Trophoblast cell (in vitro differentiated cells and primary cell): Measurements from ENCODE around the gene ANP32B.
A peak's percentile ranks its signal among the peaks of the same experiment; 100 is the strongest.

ENCODE experiments used
- DNase-seq, 2 donors: peaks; one replicate each; pipeline ENCODE4 v3.0.0-alpha.2; 2016
- H2AFZ ChIP-seq: 2 replicates; pipeline ENCODE4 v1.6.1; 2013; ENCODE audit warnings: low read length, moderate library complexity, mild to moderate bottlenecking; ENCODE audit not compliant: insufficient read depth, poor library complexity
- H2AK5ac ChIP-seq: 2 replicates; pipeline ENCODE4 v1.6.1; 2013; ENCODE audit warnings: mild to moderate bottlenecking, low read length
- H2BK120ac ChIP-seq: 2 replicates; pipeline ENCODE4 v1.6.1; 2013; ENCODE audit warnings: low read length, mild to moderate bottlenecking, moderate library complexity; ENCODE audit not compliant: insufficient read depth, poor library complexity
- H2BK12ac ChIP-seq: 2 replicates; pipeline ENCODE4 v1.6.1; 2013; ENCODE audit warnings: mild to moderate bottlenecking, low read length, moderate library complexity
- H2BK5ac ChIP-seq: 2 replicates; pipeline ENCODE4 v1.6.1; 2013; ENCODE audit warnings: low read length, low read depth, moderate library complexity, mild to moderate bottlenecking; ENCODE audit not compliant: poor library complexity
- H3K14ac ChIP-seq: 2 replicates; pipeline ENCODE4 v1.6.1; 2013; ENCODE audit warnings: mild to moderate bottlenecking, low read length
- H3K18ac ChIP-seq: 2 replicates; pipeline ENCODE4 v1.6.1; 2013; ENCODE audit warnings: mild to moderate bottlenecking, low read length
- H3K23ac ChIP-seq: 2 replicates; pipeline ENCODE4 v1.6.1; 2013; ENCODE audit warnings: low read length
- H3K27ac ChIP-seq: 2 replicates; pipeline ENCODE4 v1.5.1; 2013; ENCODE audit warnings: low read depth, mild to moderate bottlenecking, inconsistent platforms, low read length, moderate library complexity
- H3K27me3 ChIP-seq: 2 replicates; pipeline ENCODE4 v1.6.1; 2013; ENCODE audit warnings: inconsistent platforms, mild to moderate bottlenecking, low read length, moderate library complexity; ENCODE audit not compliant: insufficient read depth
- H3K36me3 ChIP-seq, 2 experiments: 1 replicate in 1 of 2; 2 replicates in 1 of 2; pipeline ENCODE4 v1.6.1; 2013; ENCODE audit warnings: low read length in 2 of 2, mild to moderate bottlenecking in 2 of 2, moderate library complexity in 1 of 2; ENCODE audit not compliant: insufficient read depth in 2 of 2, control insufficient read depth in 1 of 2
- H3K4ac ChIP-seq: 2 replicates; pipeline ENCODE4 v1.6.1; 2013; ENCODE audit warnings: low read depth, mild to moderate bottlenecking, low read length, moderate library complexity
- H3K4me1 ChIP-seq, 2 experiments: 1 replicate in 1 of 2; 2 replicates in 1 of 2; pipeline ENCODE4 v1.6.1; 2013; ENCODE audit warnings: low read length in 2 of 2, mild to moderate bottlenecking in 2 of 2, moderate library complexity in 1 of 2; ENCODE audit not compliant: insufficient read depth in 2 of 2, control insufficient read depth in 1 of 2
- H3K4me2 ChIP-seq: 2 replicates; pipeline ENCODE4 v1.6.1; 2013; ENCODE audit warnings: inconsistent platforms, mild to moderate bottlenecking, low read length, moderate library complexity
- H3K4me3 ChIP-seq: 2 replicates; pipeline ENCODE4 v1.5.1; 2013; ENCODE audit warnings: mild to moderate bottlenecking, low read depth, low read length, inconsistent platforms
- H3K79me1 ChIP-seq: one replicate; pipeline ENCODE4 v1.6.1; 2013; ENCODE audit warnings: low read length
- H3K79me2 ChIP-seq: 2 replicates; pipeline ENCODE4 v1.6.1; 2013; ENCODE audit warnings: low read length, mild to moderate bottlenecking; ENCODE audit not compliant: control insufficient read depth, insufficient read depth, poor library complexity
- H3K9ac ChIP-seq: 2 replicates; pipeline ENCODE4 v1.6.1; 2013; ENCODE audit warnings: mild to moderate bottlenecking, low read length
- H3K9me3 ChIP-seq: 2 replicates; pipeline ENCODE4 v1.6.1; 2013; ENCODE audit warnings: low read depth, mild to moderate bottlenecking, control low read depth, inconsistent platforms, low read length; ENCODE audit not compliant: insufficient read depth
- H4K12ac ChIP-seq: 2 replicates; pipeline ENCODE4 v1.6.1; 2013; ENCODE audit warnings: low read depth, mild to moderate bottlenecking, low read length, moderate library complexity
- H4K8ac ChIP-seq: 2 replicates; pipeline ENCODE4 v1.6.1; 2013; ENCODE audit warnings: low read depth, mild to moderate bottlenecking, low read length, moderate library complexity
- H4K91ac ChIP-seq: one replicate; pipeline ENCODE4 v1.6.1; 2013; ENCODE audit warnings: low read depth, mild to moderate bottlenecking, low read length, moderate library complexity
- WGBS: extraction: QIAGEN DNeasy Blood & Tissue Kit; methylation state at CpG from one replicate; pipeline ENCODE4 v1.1.7; 2013; ENCODE audit warnings: missing lambda C conversion rate; ENCODE audit not compliant: insufficient read length, insufficient coverage; ENCODE audit errors: extremely low coverage; 5-methylcytosine and 5-hydroxymethylcytosine counted together

Gene ANP32B

GRCh38 chr9:98056269-98057137 lies 73.4 kb downstream of the ANP32B start, which contains the start of gene NANS:
NANS (plus strand) TSS chr9:98056732; CDS start chr9:98056809, 77 bp downstream.
- peak within 1 kb of the TSS; percentile 75 for H3K9ac ChIP-seq
- no peak within 1 kb of the TSS for H2BK120ac ChIP-seq
- DNase-seq: peak; percentile 94 to 95
- H3K4me2 ChIP-seq: peak within 1 kb of the TSS; percentile 91
- peak within 1 kb of the TSS; percentile 86 for H3K4me3 ChIP-seq
- H3K27ac ChIP-seq: peak within 1 kb of the TSS; percentile 63
- peaks cover 3 to 6% of the 10 kb centered on the region in 2 experiments for H3K4me1 ChIP-seq
- H2BK12ac ChIP-seq: no peak within 1 kb of the TSS
- H2AFZ ChIP-seq: peak within 1 kb of the TSS; percentile 80
- H4K91ac ChIP-seq: peak within 1 kb of the TSS; percentile 50
- peak within 1 kb of the TSS; percentile 86 for H3K14ac ChIP-seq
- peaks cover 4% of the 10 kb centered on the region for H3K79me2 ChIP-seq
- H2AK5ac ChIP-seq: no peak within 1 kb of the TSS
- peaks cover 4% of the 10 kb centered on the region for H3K79me1 ChIP-seq
- peak within 1 kb of the TSS; percentile 33 for H3K18ac ChIP-seq
- H3K9me3 ChIP-seq: no peaks in the 10 kb centered on the region
- no peak within 1 kb of the TSS for H3K23ac ChIP-seq
- H3K36me3 ChIP-seq: peaks cover 5 to 7% of the 10 kb centered on the region in 2 experiments
- no peaks in the 10 kb centered on the region for H3K27me3 ChIP-seq
- H4K8ac ChIP-seq: peak within 1 kb of the TSS; percentile 75
- no peak within 1 kb of the TSS for H3K4ac ChIP-seq
- WGBS: no CpG with 5 or more reads among the region's 80 CpGs
- H4K12ac ChIP-seq: peak within 1 kb of the TSS; percentile 65
- peak within 1 kb of the TSS; percentile 60 for H2BK5ac ChIP-seq

DNA sequence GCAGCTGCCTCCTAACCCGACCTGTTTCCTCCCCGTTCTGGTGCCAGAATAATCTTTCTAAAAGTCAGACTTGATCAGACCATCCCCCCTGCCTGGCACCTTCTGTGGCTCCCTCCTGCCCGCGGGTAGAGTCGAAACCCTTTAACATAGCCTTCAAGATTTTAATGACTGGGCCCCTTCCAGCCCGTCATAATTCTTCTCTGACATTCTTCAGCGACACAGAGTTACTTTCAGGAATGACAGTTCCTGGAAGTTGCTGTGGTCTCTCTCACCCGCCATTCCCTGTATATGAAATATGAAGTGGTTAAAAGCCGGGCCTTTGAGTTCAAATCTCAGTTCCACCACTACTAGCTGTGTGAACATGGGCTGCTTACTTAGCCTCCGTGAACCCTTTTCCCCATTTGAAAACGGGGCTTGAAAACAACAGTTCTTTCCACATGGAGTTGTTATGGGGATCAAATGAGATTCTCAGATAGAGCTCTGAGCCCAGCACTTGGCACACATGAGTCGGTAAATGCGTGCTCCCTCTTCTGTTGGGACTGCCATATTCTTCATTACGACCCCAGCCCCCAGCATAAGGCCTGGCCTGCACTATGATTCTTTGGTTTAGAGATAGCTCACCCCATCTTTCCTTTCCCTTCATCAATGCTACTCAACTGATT lies 74.1 kb downstream of the ANP32B start:
- Histone ChIP-seq H4K8ac (peak overlapping the region; percentile 75), H4K12ac (no peak overlapping the region), H3K79me1 (peaks cover 4% of the 10 kb centered on the region), H3K4ac (no peak overlapping the region), H4K91ac (peak overlapping the region; percentile 50), H3K4me3 (peak overlapping the region; percentile 86), H3K14ac (peak overlapping the region; percentile 39), H3K79me2 (peaks cover 4% of the 10 kb centered on the region), H2AK5ac (no peak overlapping the region), H3K4me1 (peaks cover 3 to 6% of the 10 kb centered on the region in 2 experiments), H3K4me2 (peak overlapping the region; percentile 91), H3K27me3 (no peaks in the 10 kb centered on the region), H2BK12ac (no peak overlapping the region), H2AFZ (peak overlapping the region; percentile 80), H3K23ac (no peak overlapping the region), H2BK120ac (no peak overlapping the region), H3K9ac (peak overlapping the region; percentile 72), H3K27ac (no peak overlapping the region), H2BK5ac (peak overlapping the region; percentile 60), H3K9me3 (no peaks in the 10 kb centered on the region), H3K36me3 (peaks cover 10% of the 10 kb centered on the region in 2 experiments), H3K18ac (peak overlapping the region; percentile 33)
- peak in 1 of 2 donors; percentile 51 for DNase-seq
- WGBS: no CpG with 5 or more reads among the region's 14 CpGs

- no peak overlapping the region for H4K8ac ChIP-seq
- H3K79me1 ChIP-seq: no peaks in the 10 kb centered on the region
- no peak overlapping the region for H3K27ac ChIP-seq
- WGBS: no CpG with 5 or more reads among the region's 3 CpGs
- H3K9ac ChIP-seq: no peak overlapping the region
- no peak overlapping the region for H3K18ac ChIP-seq
- H3K9me3 ChIP-seq: no peaks in the 10 kb centered on the region
- no peak overlapping the region for H4K12ac ChIP-seq
- peaks cover 25 to 27% of the 10 kb centered on the region in 2 experiments for H3K36me3 ChIP-seq
- no peak overlapping the region for H3K23ac ChIP-seq
- H3K4me1 ChIP-seq: peaks cover 3 to 6% of the 10 kb centered on the region in 2 experiments
- no peak overlapping the region for H2BK5ac ChIP-seq
- no peak overlapping the region for H4K91ac ChIP-seq
- no peak overlapping the region for H3K14ac ChIP-seq
- H3K79me2 ChIP-seq: no peaks in the 10 kb centered on the region
- no peak overlapping the region for H2BK120ac ChIP-seq
- H3K4me3 ChIP-seq: no peak overlapping the region
- H2AFZ ChIP-seq: no peak overlapping the region
- no peak overlapping the region for H2AK5ac ChIP-seq
- H3K4ac ChIP-seq: no peak overlapping the region
- H3K27me3 ChIP-seq: no peaks in the 10 kb centered on the region
- no peak for DNase-seq
- H3K4me2 ChIP-seq: no peak overlapping the region
- H2BK12ac ChIP-seq: no peak overlapping the region
Observed at GRCh38 chr9:98062161-98062560, 79.0 kb downstream of the ANP32B start.

GRCh38 chr9:98064623-98065392 lies 81.7 kb downstream of the ANP32B start:
- no peaks in the 10 kb centered on the region for H3K79me2 ChIP-seq
- no peak overlapping the region for H3K9ac ChIP-seq
- no peaks in the 10 kb centered on the region for H3K27me3 ChIP-seq

More at GRCh38 chr9:98064623-98065392, 81.7 kb downstream of the ANP32B start:
- no peak overlapping the region for H2BK5ac ChIP-seq
- no peak overlapping the region for H3K4me2 ChIP-seq
- no peaks in the 10 kb centered on the region for H3K4me1 ChIP-seq
- no peak overlapping the region for H4K8ac ChIP-seq
- no peak overlapping the region for H2AFZ ChIP-seq
- H3K14ac ChIP-seq: no peak overlapping the region
- no peak overlapping the region for H4K12ac ChIP-seq
- H3K18ac ChIP-seq: no peak overlapping the region
- DNase-seq: no peak
- peaks cover 22 to 28% of the 10 kb centered on the region in 2 experiments for H3K36me3 ChIP-seq
- no peak overlapping the region for H3K4ac ChIP-seq
- WGBS: no CpG with 5 or more reads among the region's 8 CpGs
- no peak overlapping the region for H2BK12ac ChIP-seq
- no peak overlapping the region for H2AK5ac ChIP-seq
- H3K4me3 ChIP-seq: no peak overlapping the region
- no peak overlapping the region for H2BK120ac ChIP-seq
- no peak overlapping the region for H3K23ac ChIP-seq
- no peak overlapping the region for H3K27ac ChIP-seq
- H3K79me1 ChIP-seq: no peaks in the 10 kb centered on the region
- no peaks in the 10 kb centered on the region for H3K9me3 ChIP-seq
- H4K91ac ChIP-seq: no peak overlapping the region
